A204.1 (cell line): ENCODE data around the gene TMC4.

Source experiments
- FAIRE-seq: peaks from 2 replicates; lab custom pipeline; 2012; peaks lifted over from hg19 to GRCh38; lab: Jason Lieb, UNC

TMC4 gene

GRCh38 chr19:54154603-54155345 is 18.2 kb downstream of the TMC4 start:
- FAIRE-seq = no peak

GRCh38 chr19:54153731-54154326 is 19.1 kb downstream of the TMC4 start:
- no peak for FAIRE-seq

- no peak for FAIRE-seq
Observed at GRCh38 chr19:54152878-54153524, 20.0 kb downstream of the TMC4 start.

- no peak for FAIRE-seq
Observed at GRCh38 chr19:54152267-54152666, 20.7 kb downstream of the TMC4 start.

- FAIRE-seq = no peak
Observed at GRCh38 chr19:54151362-54152035, 21.5 kb downstream of the TMC4 start.

- FAIRE-seq = no peak
Observed at GRCh38 chr19:54149021-54149812, 23.7 kb downstream of the TMC4 start.

- FAIRE-seq = no peak
Observed at GRCh38 chr19:54148158-54148557, 24.8 kb downstream of the TMC4 start.

- no peak for FAIRE-seq
Observed at GRCh38 chr19:54147676-54148075, 25.3 kb downstream of the TMC4 start.

GRCh38 chr19:54145541-54146158 is 27.3 kb downstream of the TMC4 start:
- no peak for FAIRE-seq

- FAIRE-seq = no peak
Observed at GRCh38 chr19:54142166-54142780, 30.7 kb downstream of the TMC4 start.

GRCh38 chr19:54141356-54141755 is 31.6 kb downstream of the TMC4 start:
- FAIRE-seq = no peak

GRCh38 chr19:54138489-54139256 is 34.3 kb downstream of the TMC4 start:
- no peak for FAIRE-seq

- FAIRE-seq = no peak
Observed at GRCh38 chr19:54137699-54138488, 35.1 kb downstream of the TMC4 start, which contains the start of gene CNOT3. Gene CNOT3, plus strand, starts transcription at chr19:54137762. Its CDS starts 5,217 bp downstream, at chr19:54142979.

GRCh38 chr19:54136864-54137698 is 35.9 kb downstream of the TMC4 start:
- peak; percentile 100 for FAIRE-seq

- no peak for FAIRE-seq
Observed at GRCh38 chr19:54136086-54136863, 36.7 kb downstream of the TMC4 start.

- FAIRE-seq = no peak
Observed at GRCh38 chr19:54133957-54134590, 38.9 kb downstream of the TMC4 start.

- FAIRE-seq = no peak
Observed at GRCh38 chr19:54133312-54133956, 39.5 kb downstream of the TMC4 start.
